HEK293T (cell line): Measurements from ENCODE around the gene ADCYAP1.

Experiments
- CTCF ChIA-PET: fragments of 350-600 bp; formaldehyde crosslinking; extraction: SDS; loops from one replicate; lab custom pipeline; 2021; ENCODE audit warnings: antibody characterized with exemption, inconsistent platforms; lab: Yijun Ruan, JAX
- POLR2A ChIA-PET: fragments of 350-600 bp; formaldehyde crosslinking; extraction: SDS; loops from one replicate; lab custom pipeline; 2020; ENCODE audit warnings: antibody characterized with exemption, inconsistent platforms; lab: Yijun Ruan, JAX
- DNase-seq: peaks from one replicate; pipeline ENCODE4 v3.0.0; 2012; ENCODE audit warnings: mixed read lengths; ENCODE audit errors: extremely low spot score
- ARNT ChIP-seq: fragments of 450-650 bp; IDR thresholded peaks from 2 replicates; pipeline ENCODE4 v1.6.1; 2017; ENCODE audit warnings: mild to moderate bottlenecking
- BHLHE40 ChIP-seq: fragments of 450-650 bp; IDR thresholded peaks from 2 replicates; pipeline ENCODE4 v1.6.1; 2016; ENCODE audit warnings: mild to moderate bottlenecking, moderate library complexity, borderline replicate concordance
- CTBP1 ChIP-seq: fragments of 450-650 bp; IDR thresholded peaks from 2 replicates; pipeline ENCODE4 v1.6.1; 2016; ENCODE audit warnings: borderline replicate concordance
- ELF4 ChIP-seq: fragments of 450-650 bp; IDR thresholded peaks from 2 replicates; pipeline ENCODE4 v1.6.1; 2017; ENCODE audit warnings: antibody characterized with exemption
- FOXA1 ChIP-seq: fragments of 450-650 bp; IDR thresholded peaks from 2 replicates; pipeline ENCODE4 v1.6.1; 2016; ENCODE audit warnings: mild to moderate bottlenecking
- FOXK2 ChIP-seq: fragments of 450-650 bp; IDR thresholded peaks from 2 replicates; pipeline ENCODE4 v1.6.1; 2016; ENCODE audit warnings: mild to moderate bottlenecking
- FOXM1 ChIP-seq: fragments of 450-650 bp; IDR thresholded peaks from 2 replicates; pipeline ENCODE4 v1.6.1; 2017; ENCODE audit warnings: mild to moderate bottlenecking, borderline replicate concordance
- HDGF ChIP-seq: fragments of 450-650 bp; IDR thresholded peaks from 2 replicates; pipeline ENCODE4 v1.6.1; 2017; ENCODE audit warnings: antibody characterized with exemption, borderline replicate concordance
- L3MBTL2 ChIP-seq: fragments of 450-650 bp; conservative IDR thresholded peaks from 2 replicates; pipeline ENCODE4 v1.6.1; 2016; ENCODE audit warnings: mild to moderate bottlenecking
- LEF1 ChIP-seq: fragments of 450-650 bp; IDR thresholded peaks from 2 replicates; pipeline ENCODE4 v1.6.1; 2017; ENCODE audit warnings: mild to moderate bottlenecking, borderline replicate concordance
- NFRKB ChIP-seq: fragments of 450-650 bp; IDR thresholded peaks from 2 replicates; pipeline ENCODE4 v1.6.1; 2016; ENCODE audit warnings: mild to moderate bottlenecking, moderate library complexity
- SP1 ChIP-seq: fragments of 450-650 bp; IDR thresholded peaks from 2 replicates; pipeline ENCODE4 v1.6.1; 2017
- SUZ12 ChIP-seq: fragments of 450-650 bp; IDR thresholded peaks from 2 replicates; pipeline ENCODE4 v1.6.1; 2016; ENCODE audit warnings: mild to moderate bottlenecking
- TARDBP ChIP-seq: fragments of 450-650 bp; IDR thresholded peaks from 2 replicates; pipeline ENCODE4 v1.6.1; 2016
- ZNF384 ChIP-seq: fragments of 450-650 bp; IDR thresholded peaks from 2 replicates; pipeline ENCODE4 v1.6.1; 2016
- TF ChIP-seq, protein P1 (sequence below): fragments of 450-650 bp; IDR thresholded peaks from 2 replicates; pipeline ENCODE4 v1.6.1; 2016

Gene ADCYAP1

DNA sequence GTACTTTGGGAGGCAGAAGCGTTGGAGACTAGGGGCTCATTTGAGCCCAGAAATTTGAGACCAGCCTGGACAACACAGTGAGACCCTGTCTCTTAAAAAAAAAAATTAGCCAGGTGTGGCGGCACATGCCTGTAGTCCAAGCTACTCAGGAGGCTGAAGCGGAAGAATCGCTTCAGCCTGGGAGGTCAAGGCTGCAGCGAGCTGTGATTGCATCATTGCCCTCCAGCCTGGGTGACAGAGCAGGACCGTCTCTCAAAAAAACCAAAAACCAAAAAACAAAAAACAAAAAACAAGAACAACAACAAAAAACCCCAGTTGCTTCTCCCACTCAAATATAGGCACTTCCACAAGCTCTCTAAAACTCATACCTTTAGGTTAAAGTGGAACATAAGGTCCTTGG is 27.4 kb upstream of the ADCYAP1 start:
- ChIA-PET POLR2A (no interaction called here), CTCF (no interaction called here)
- TF ChIP-seq ZNF384 = no peak
- no peak for TF ChIP-seq BHLHE40
- TF ChIP-seq LEF1 = no peak
- TF ChIP-seq, protein P1, sequence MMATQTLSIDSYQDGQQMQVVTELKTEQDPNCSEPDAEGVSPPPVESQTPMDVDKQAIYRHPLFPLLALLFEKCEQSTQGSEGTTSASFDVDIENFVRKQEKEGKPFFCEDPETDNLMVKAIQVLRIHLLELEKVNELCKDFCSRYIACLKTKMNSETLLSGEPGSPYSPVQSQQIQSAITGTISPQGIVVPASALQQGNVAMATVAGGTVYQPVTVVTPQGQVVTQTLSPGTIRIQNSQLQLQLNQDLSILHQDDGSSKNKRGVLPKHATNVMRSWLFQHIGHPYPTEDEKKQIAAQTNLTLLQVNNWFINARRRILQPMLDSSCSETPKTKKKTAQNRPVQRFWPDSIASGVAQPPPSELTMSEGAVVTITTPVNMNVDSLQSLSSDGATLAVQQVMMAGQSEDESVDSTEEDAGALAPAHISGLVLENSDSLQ = no peak
- no peak for TF ChIP-seq FOXA1
- no peak for TF ChIP-seq HDGF
- no peak for TF ChIP-seq SUZ12
- TF ChIP-seq FOXK2 = no peak
- TF ChIP-seq SP1 = no peak
- no peak for TF ChIP-seq TARDBP
- no peak for TF ChIP-seq CTBP1
- no peak for TF ChIP-seq ARNT
- TF ChIP-seq NFRKB = no peak
- no peak for DNase-seq

DNA sequence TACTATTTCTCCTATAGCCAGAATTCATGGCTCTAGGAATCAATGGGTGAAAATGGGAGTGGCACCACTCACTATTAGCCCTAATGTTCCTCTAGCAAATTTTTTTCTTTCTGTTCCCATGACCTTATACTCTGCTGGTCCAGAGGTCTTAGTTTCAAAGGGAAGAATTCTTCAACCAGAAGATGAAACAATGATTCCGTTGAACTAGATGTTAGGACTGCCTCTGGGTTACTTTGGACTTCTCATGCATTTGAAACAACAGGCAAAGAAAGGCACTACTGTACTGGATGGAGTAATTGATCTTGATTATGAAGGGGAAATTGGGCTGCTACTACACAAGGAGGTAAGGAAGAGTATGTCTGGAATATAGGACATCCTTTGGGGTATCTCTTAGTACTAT is 18.6 kb upstream of the ADCYAP1 start:
- ChIA-PET POLR2A (no interaction called here), CTCF (no interaction called here)
- TF ChIP-seq FOXK2 (no peak), TARDBP (no peak), SP1 (no peak), FOXA1 (no peak), FOXM1 (no peak), SUZ12 (no peak), HDGF (no peak), L3MBTL2 (no peak)
- no peak for DNase-seq

DNA sequence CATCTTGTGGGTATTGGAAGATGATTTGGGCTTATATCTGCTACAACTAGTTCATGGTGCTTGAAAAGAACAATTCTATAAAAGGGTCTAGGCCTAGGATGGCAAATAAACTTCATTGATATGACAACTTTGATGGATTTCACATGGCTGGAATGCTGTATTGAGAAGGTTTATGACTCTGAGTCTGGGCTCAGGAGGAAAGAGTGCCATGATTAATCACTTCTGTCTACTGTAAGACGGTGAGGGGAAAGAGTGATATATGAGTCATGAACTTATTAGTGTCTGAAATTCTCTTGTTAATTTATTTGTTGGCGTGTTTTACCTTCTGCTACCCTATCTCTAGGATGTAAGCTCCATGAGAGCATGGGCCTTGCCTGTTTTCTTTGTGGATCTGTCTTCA is 17.0 kb upstream of the ADCYAP1 start:
- DNase-seq = no peak
- TF ChIP-seq ELF4 (no peak), FOXA1 (no peak), SUZ12 (no peak), HDGF (no peak), SP1 (no peak), NFRKB (no peak), CTBP1 (no peak), ARNT (no peak), ZNF384 (no peak)
- TF ChIP-seq, protein P1 = no peak
- ChIA-PET CTCF (no interaction called here), POLR2A (no interaction called here)

DNA sequence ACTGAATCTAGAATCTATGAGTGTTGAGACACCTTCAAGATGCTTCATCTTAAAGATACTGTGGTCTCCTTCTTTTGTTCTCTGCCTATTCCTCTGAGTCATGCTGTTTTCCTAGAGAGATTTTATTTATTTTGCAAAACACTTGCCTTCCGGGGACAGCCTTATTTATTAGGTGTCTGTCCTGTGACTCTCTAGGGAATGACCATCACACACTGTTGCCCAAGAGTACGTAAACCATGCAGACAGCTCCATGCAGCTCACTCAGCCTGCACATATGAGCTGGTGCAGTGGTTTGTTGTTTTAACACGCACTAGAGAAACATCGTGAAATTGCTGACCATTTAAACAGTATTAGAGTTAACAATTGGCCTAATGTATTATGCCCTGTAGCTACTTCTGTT is 12.4 kb upstream of the ADCYAP1 start:
- DNase-seq = no peak
- ChIA-PET CTCF (no interaction called here), POLR2A (no interaction called here)
- TF ChIP-seq L3MBTL2 (no peak), CTBP1 (no peak), LEF1 (no peak), BHLHE40 (no peak), NFRKB (no peak), ZNF384 (no peak), TARDBP (no peak), ELF4 (no peak), FOXK2 (no peak), SUZ12 (no peak)

DNA sequence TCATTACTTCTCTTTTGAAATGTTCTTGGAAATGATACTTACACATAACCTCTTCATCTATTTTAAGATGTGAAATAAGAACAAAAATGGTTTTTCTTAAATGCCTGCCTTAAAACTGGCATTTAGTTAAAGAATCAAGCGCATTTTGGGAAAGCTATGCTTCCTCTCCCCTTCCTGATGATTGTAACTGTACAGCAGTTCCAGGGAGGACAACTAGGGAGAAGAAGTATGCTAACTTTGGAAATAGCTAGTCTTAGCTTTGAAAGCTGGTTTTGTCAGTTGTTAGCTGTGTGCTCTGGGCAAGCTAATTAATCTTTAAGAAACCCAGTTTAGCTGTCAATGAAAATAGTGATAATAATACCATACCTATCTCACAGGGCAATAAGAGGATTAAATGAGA is 8.4 kb upstream of the ADCYAP1 start:
- TF ChIP-seq FOXM1 = no peak
- TF ChIP-seq ZNF384 = no peak
- TF ChIP-seq SP1 = no peak
- no peak for TF ChIP-seq LEF1
- TF ChIP-seq L3MBTL2 = no peak
- TF ChIP-seq ARNT = no peak
- TF ChIP-seq SUZ12 = no peak
- TF ChIP-seq FOXA1 = no peak
- no peak for TF ChIP-seq HDGF
- no peak for TF ChIP-seq FOXK2
- TF ChIP-seq ELF4 = no peak
- no peak for TF ChIP-seq TARDBP
- DNase-seq = no peak
- POLR2A ChIA-PET = no interaction called here
- CTCF ChIA-PET = no interaction called here

- no peak for DNase-seq
- TF ChIP-seq BHLHE40 = no peak
- ChIA-PET CTCF (no interaction called here), POLR2A (no interaction called here)
These were observed 2.9 kb upstream of the ADCYAP1 start for GRCh38 chr18:901761-902160.

- POLR2A ChIA-PET = no interaction called here
- CTCF ChIA-PET = no interaction called here
- no peak for DNase-seq
- TF ChIP-seq ELF4 (no peak), ARNT (no peak), HDGF (no peak), ZNF384 (no peak), LEF1 (no peak), BHLHE40 (no peak), NFRKB (no peak)
- TF ChIP-seq, protein P1 = no peak
These were observed 2.4 kb upstream of the ADCYAP1 start for GRCh38 chr18:902229-902628.
